Type B pancreatic cell (in vitro differentiated cells): ENCODE measurements around the gene CD151. TPM values are rescaled to one million over a fixed set of nuclear protein-coding genes. Genes with fewer than 3 reads are reported as not detected.

ENCODE experiments used
- DNase-seq: peaks from one replicate; pipeline ENCODE4 v3.0.0; 2021; ENCODE audit warnings: mixed read lengths; ENCODE audit not compliant: unreplicated experiment; ENCODE audit errors: extremely low spot score
- H3K27ac Mint-ChIP-seq: 2 replicates; pipeline ENCODE4 v1.8.0; 2021; ENCODE audit warnings: mild to moderate bottlenecking, mixed read lengths
- H3K27me3 Mint-ChIP-seq: 2 replicates; pipeline ENCODE4 v1.8.0; 2021; ENCODE audit warnings: mixed read lengths
- H3K36me3 Mint-ChIP-seq: 2 replicates; pipeline ENCODE4 v1.8.0; 2021; ENCODE audit warnings: mixed read lengths
- H3K4me1 Mint-ChIP-seq: one replicate; pipeline ENCODE4 v1.8.0; 2021; ENCODE audit warnings: mixed read lengths; ENCODE audit not compliant: unreplicated experiment
- H3K4me3 Mint-ChIP-seq: 2 replicates; pipeline ENCODE4 v1.8.0; 2021; ENCODE audit warnings: mild to moderate bottlenecking, mixed read lengths
- H3K9me3 Mint-ChIP-seq: 2 replicates; pipeline ENCODE4 v1.8.0; 2021; ENCODE audit warnings: mixed read lengths
- total RNA-seq: library from RNA; stranded (reverse); gene quantifications from 2 replicates; pipeline ENCODE4 v1.2.1, GENCODE V29; 2021; ENCODE audit warnings: low replicate concordance
- TF ChIP-seq, protein P1 (sequence below): fragments of 200-600 bp; sonication (generic); conservative IDR thresholded peaks from 2 replicates; pipeline ENCODE4 v1.5.0; 2021; ENCODE audit warnings: antibody characterized with exemption, mild to moderate bottlenecking

CD151 gene
- total RNA-seq, 1 donor from 2014 or later, result 126 TPM

- Mint-ChIP-seq H3K27me3 (no peaks in the 10 kb centered on the region), H3K4me3 (peak overlapping the region; percentile 20), H3K27ac (no peak overlapping the region), H3K4me1 (peaks cover 3% of the 10 kb centered on the region), H3K9me3 (no peaks in the 10 kb centered on the region), H3K36me3 (no peaks in the 10 kb centered on the region)
- no peak for DNase-seq
- TF ChIP-seq, protein P1, sequence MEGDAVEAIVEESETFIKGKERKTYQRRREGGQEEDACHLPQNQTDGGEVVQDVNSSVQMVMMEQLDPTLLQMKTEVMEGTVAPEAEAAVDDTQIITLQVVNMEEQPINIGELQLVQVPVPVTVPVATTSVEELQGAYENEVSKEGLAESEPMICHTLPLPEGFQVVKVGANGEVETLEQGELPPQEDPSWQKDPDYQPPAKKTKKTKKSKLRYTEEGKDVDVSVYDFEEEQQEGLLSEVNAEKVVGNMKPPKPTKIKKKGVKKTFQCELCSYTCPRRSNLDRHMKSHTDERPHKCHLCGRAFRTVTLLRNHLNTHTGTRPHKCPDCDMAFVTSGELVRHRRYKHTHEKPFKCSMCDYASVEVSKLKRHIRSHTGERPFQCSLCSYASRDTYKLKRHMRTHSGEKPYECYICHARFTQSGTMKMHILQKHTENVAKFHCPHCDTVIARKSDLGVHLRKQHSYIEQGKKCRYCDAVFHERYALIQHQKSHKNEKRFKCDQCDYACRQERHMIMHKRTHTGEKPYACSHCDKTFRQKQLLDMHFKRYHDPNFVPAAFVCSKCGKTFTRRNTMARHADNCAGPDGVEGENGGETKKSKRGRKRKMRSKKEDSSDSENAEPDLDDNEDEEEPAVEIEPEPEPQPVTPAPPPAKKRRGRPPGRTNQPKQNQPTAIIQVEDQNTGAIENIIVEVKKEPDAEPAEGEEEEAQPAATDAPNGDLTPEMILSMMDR, result no peak
These were observed 31.5 kb upstream of the CD151 start for GRCh38 chr11:801097-801780.

- TF ChIP-seq, protein P1, result no peak
- no peak overlapping the region for H3K27ac Mint-ChIP-seq
- no peaks in the 10 kb centered on the region for H3K27me3 Mint-ChIP-seq
- no peak overlapping the region for H3K4me3 Mint-ChIP-seq
- H3K36me3 Mint-ChIP-seq, result no peaks in the 10 kb centered on the region
- H3K9me3 Mint-ChIP-seq, result no peaks in the 10 kb centered on the region
- H3K4me1 Mint-ChIP-seq, result no peaks in the 10 kb centered on the region
- DNase-seq, result no peak
These were observed 30.6 kb upstream of the CD151 start for GRCh38 chr11:802018-802617.

DNA sequence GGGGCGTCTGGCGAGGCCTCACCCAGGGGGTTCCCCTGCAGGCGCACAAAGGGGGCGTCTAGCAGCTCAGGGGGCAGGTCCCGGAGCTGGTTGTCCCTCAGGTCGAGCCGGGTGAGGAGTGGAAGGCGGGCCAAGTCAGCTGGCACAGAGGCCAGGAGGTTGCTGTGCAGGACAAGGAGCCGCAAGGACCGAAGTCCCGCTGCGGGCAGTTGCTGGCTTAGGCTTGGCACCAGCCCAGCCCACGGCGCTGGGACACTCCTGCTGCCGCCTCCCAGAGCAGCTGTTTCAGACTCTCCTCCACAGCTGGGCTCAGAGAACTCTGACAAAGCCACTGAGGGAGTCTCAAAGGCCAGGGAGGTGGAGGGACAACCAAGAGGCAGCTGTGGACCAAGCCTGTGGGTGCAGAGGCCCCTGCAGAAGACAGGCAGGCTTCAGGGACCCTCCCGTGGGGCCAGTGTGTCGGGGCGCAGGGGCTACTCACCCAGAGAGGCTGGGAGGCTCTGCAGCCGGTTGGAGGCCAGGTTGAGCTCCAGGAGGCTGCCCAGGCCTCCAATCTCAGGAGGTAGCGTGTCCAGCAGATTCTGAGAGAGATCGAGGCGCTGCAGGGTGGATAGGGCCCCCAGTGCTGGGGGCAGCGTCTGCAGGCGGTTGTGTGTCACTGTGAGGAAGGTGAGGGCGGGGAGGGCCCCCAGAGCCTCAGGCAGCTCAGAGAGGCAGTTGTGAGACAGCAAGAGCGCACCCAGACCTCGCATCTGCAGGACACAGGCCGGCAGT is 29.9 kb upstream of the CD151 start:
- TF ChIP-seq, protein P1, result no peak
- Mint-ChIP-seq H3K36me3 (no peaks in the 10 kb centered on the region), H3K27me3 (no peaks in the 10 kb centered on the region), H3K4me3 (peak overlapping the region; percentile 52), H3K9me3 (no peaks in the 10 kb centered on the region), H3K27ac (no peak overlapping the region), H3K4me1 (no peaks in the 10 kb centered on the region)
- DNase-seq, result no peak

DNA sequence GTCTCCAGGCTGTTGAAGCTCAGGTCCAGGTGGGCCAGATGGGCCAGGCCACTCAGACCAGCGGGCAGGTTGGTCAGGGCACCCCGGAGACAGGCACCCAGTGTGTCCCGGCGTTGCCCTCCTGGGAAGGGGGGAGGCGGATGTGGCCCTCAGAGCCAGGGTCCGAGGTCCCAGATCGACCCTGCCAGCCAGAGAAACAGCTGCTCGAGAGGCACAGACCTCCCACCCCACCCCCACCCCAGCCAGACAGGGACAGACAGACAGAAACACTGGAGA is 29.3 kb upstream of the CD151 start:
- Mint-ChIP-seq H3K4me3 (peak overlapping the region; percentile 52), H3K9me3 (no peaks in the 10 kb centered on the region), H3K27me3 (no peaks in the 10 kb centered on the region), H3K27ac (no peak overlapping the region), H3K36me3 (no peaks in the 10 kb centered on the region), H3K4me1 (no peaks in the 10 kb centered on the region)
- DNase-seq, result no peak
- TF ChIP-seq, protein P1, result no peak

DNA sequence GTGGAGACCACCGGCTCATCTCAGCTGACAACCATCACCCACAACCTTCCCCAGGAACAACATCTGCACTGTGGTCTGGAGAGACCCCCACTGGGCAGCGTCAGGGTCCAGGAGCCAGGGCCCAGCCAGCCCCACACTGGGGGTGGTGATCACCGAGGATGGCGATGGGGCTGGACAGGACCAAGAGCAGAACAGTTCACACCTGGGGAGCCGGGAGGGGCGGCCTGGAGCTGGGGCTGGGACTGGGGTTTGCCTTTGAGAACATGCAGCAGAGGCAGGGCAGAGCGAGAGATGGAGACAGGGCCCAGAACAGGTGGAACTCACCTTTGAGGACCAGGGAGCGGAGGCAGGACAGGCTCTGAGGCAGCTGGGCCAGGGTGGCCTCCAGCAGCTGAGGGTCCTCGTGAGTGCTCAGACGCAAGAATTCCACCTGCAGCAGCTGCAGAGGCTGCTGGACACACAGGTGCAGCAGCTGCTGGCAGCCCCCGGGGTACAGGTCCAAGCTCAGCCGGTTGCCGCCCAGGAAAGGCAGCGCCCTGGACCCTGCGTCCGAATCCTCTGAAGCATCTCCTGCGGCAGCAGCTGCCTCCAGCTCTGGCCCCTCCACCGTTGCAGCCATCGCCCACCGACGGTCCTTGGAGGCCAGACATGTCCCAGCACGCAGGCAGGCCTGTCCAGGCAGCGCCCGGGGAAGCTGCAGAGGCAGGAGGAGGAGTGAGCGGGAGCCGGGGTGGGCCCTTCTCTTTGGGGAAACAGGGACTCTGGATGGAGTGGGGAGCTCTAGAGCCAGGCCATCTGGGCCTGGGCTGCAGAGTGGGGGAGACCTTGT is 28.8 kb upstream of the CD151 start:
- TF ChIP-seq, protein P1, result no peak
- no peak overlapping the region for H3K27ac Mint-ChIP-seq

More for the DNA sequence above, 28.8 kb upstream of the CD151 start:
- no peaks in the 10 kb centered on the region for H3K4me1 Mint-ChIP-seq
- peak overlapping the region; percentile 85 for H3K4me3 Mint-ChIP-seq
- H3K27me3 Mint-ChIP-seq, result no peaks in the 10 kb centered on the region
- H3K9me3 Mint-ChIP-seq, result no peaks in the 10 kb centered on the region
- no peaks in the 10 kb centered on the region for H3K36me3 Mint-ChIP-seq
- no peak for DNase-seq
